Right lobe of liver (tissue), 6 donors: ENCODE data around the gene CASKIN1. TPM values are rescaled to one million over a fixed set of nuclear protein-coding genes. Genes with fewer than 3 reads are reported as not detected.
A peak's percentile ranks its signal among the peaks of the same experiment; 100 is the strongest.
"Not testable (repeated sequence)": the region's sequence is repeated elsewhere in the genome, so short reads cannot be mapped to it uniquely, and the experiment has no call there.

Source experiments
- ATAC-seq, 4 donors: fragments of 200-7000 bp; cut with Tn5 transposase; one replicate each; pipeline ENCODE4 v1.9.1; 2020; ENCODE audit warnings: mild to moderate bottlenecking in 4 of 4, moderate library complexity in 4 of 4
- DNase-seq, 3 donors: peaks; one replicate each; pipeline ENCODE4 v3.0.0-alpha.2; 2020
- H3K27ac ChIP-seq, 3 donors: fragments of 200-600 bp; one replicate each; pipeline ENCODE4 v1.8.0; 2022
- H3K27me3 ChIP-seq, 2 donors: fragments of 200-600 bp; one replicate each; pipeline ENCODE4 v1.8.0; 2022
- H3K36me3 ChIP-seq, 4 donors: fragments of 200-600 bp; sonication (generic) in 1 of 4; one replicate each; pipeline versions ENCODE4 v1.5.1 to v1.8.0; 2017 to 2022; ENCODE audit warnings: control low read depth in 1 of 4
- H3K4me1 ChIP-seq, 4 donors: fragments of 200-600 bp; sonication (generic) in 1 of 4; one replicate each; pipeline versions ENCODE4 v1.5.1 to v1.8.0; 2017 to 2022; ENCODE audit warnings: control low read depth in 1 of 4
- H3K4me3 ChIP-seq, 3 donors: fragments of 200-600 bp; one replicate each; pipeline ENCODE4 v1.8.0; 2022
- H3K9me3 ChIP-seq, 4 donors: fragments of 200-600 bp; sonication (generic) in 1 of 4; one replicate each; pipeline versions ENCODE4 v1.5.1 to v1.8.0; 2017 to 2022; ENCODE audit warnings: control low read depth in 1 of 4
- CTCF ChIP-seq, 4 donors: fragments of 200-600 bp in 3 of 4; fragments of 450-650 bp in 1 of 4; IDR thresholded peaks; one replicate each; pipeline versions ENCODE4 v1.5.1 to v1.8.0; 2016 to 2022; ENCODE audit warnings: antibody characterized with exemption in 4 of 4, mild to moderate bottlenecking in 2 of 4
- POLR2A ChIP-seq: fragments of 450-650 bp; IDR thresholded peaks from one replicate; pipeline ENCODE4 v1.6.1; 2017; ENCODE audit warnings: antibody characterized with exemption, mild to moderate bottlenecking
- WGBS: methylation state at CpG from one replicate; pipeline ENCODE4 v1.1.6; 2018; ENCODE audit warnings: low coverage, low lambda C conversion rate; ENCODE audit not compliant: insufficient coverage; ENCODE audit errors: missing lambda C conversion rate; 5-methylcytosine and 5-hydroxymethylcytosine counted together
- intact Hi-C, 2 donors: fragments of 100-400 bp; cut with DNase I; formaldehyde crosslinking; loops; one replicate each; pipeline versions ENCODE4 v1.11.2 to v1.14.1; 2022
- total RNA-seq, 6 experiments: library from RNA; depleted of rRNA in 2 of 6; stranded (reverse); fragments of >200 nt in 2 of 6; fragmentation: NEBNext Ultra II Directional in 3 of 6; extraction: Animal tissue kit (Norgen Biotek cat#: 25700) in 3 of 6; gene quantifications; one replicate each; pipeline versions ENCODE4 v1.1.0 to v1.2.4, GENCODE V29; 2016 to 2023
- donor health status: DM: no; HTN: yes; CAD: no.
- donor health status: DM: no; HTN: no; CAD: no.
- donor health status: DM: no; HTN: no; CAD: no.
- donor health status: DM: no; HTN: yes; CAD: no.
- donor health status: DM: no; HTN: yes; CAD: no.

The CASKIN1 gene
- total RNA-seq, 6 experiments from 2014 or later: not detected

GRCh38 chr16:2145843-2146242 lies 50.6 kb downstream of the CASKIN1 start:
- no peak for ATAC-seq
- Histone ChIP-seq H3K9me3 (no peaks in the 10 kb centered on the region), H3K27ac (no peak overlapping the region), H3K27me3 (no peaks in the 10 kb centered on the region), H3K4me1 (peaks cover 0 to 33% (median 12%) of the 10 kb centered on the region in 4 donors), H3K4me3 (no peak overlapping the region), H3K36me3 (no peaks in the 10 kb centered on the region)
- TF ChIP-seq POLR2A (no peak), CTCF (IDR thresholded peaks at IDR 0.05) (no peak)
- intact Hi-C loops: loop anchor here (5.0 kb wide), 2 partner anchors 119 to 124 kb away; partner anchors contain the start of gene NHERF2 (in 1 of the 2)
- DNase-seq: no peak
- WGBS: 100% methylated on average over 3 of the region's 5 CpGs

GRCh38 chr16:2143878-2144485 lies 52.4 kb downstream of the CASKIN1 start:
- H3K9me3 ChIP-seq: no peaks in the 10 kb centered on the region
- no peak for ATAC-seq
- H3K4me1 ChIP-seq: peaks cover 0 to 22% (median 10%) of the 10 kb centered on the region in 4 donors
- 60% methylated on average over 1 of the region's 17 CpGs for WGBS
- no peaks in the 10 kb centered on the region for H3K36me3 ChIP-seq
- H3K4me3 ChIP-seq: no peak overlapping the region
- no peak overlapping the region for H3K27ac ChIP-seq
- TF ChIP-seq POLR2A (no peak), CTCF (IDR thresholded peaks at IDR 0.05) (no peak)
- peak in 1 of 3 donors; percentile 15 for DNase-seq
- intact Hi-C loops: no loop called here
- H3K27me3 ChIP-seq: no peaks in the 10 kb centered on the region

- no peaks in the 10 kb centered on the region for H3K36me3 ChIP-seq
- peaks cover 0 to 18% (median 9%) of the 10 kb centered on the region in 4 donors for H3K4me1 ChIP-seq
- no peak overlapping the region for H3K4me3 ChIP-seq
- peak in 1 of 3 donors; percentile 18 for DNase-seq
- H3K27me3 ChIP-seq: no peaks in the 10 kb centered on the region
- H3K27ac ChIP-seq: no peak overlapping the region
- ATAC-seq: no peak
- 76% methylated on average over 14 of the region's 31 CpGs for WGBS
- intact Hi-C loops: no loop called here
- no peak for TF ChIP-seq CTCF (IDR thresholded peaks at IDR 0.05)
- no peak for TF ChIP-seq POLR2A
- H3K9me3 ChIP-seq: no peaks in the 10 kb centered on the region
Measured at GRCh38 chr16:2142942-2143877, 53.2 kb downstream of the CASKIN1 start.

- intact Hi-C loops, H3K27me3 ChIP-seq, H3K36me3 ChIP-seq, H3K9me3 ChIP-seq: not testable (repeated sequence)
- peaks cover 0 to 12% (median 3%) of the 10 kb centered on the region in 4 donors for H3K4me1 ChIP-seq
- peak within 1 kb of the TSS in 1 of 3 donors; percentile 26 for H3K27ac ChIP-seq
- peak within 1 kb of the TSS; percentile 38 to 49 (median 44) for H3K4me3 ChIP-seq
- peak; percentile 98 to 99 (median 98) for DNase-seq
- peak; percentile 49 for TF ChIP-seq POLR2A
- ATAC-seq: peak; percentile 63 to 83 (median 74)
- WGBS: 0% methylated on average over 14 of the region's 81 CpGs
Measured at GRCh38 chr16:2135770-2136490, 60.5 kb downstream of the CASKIN1 start, which contains the start of gene PKD1. Gene PKD1 (minus strand): TSS chr16:2135898. CDS start chr16:2135689, 209 bp downstream.

- ATAC-seq, H3K9me3 ChIP-seq, intact Hi-C loops, H3K27me3 ChIP-seq, H3K4me1 ChIP-seq, H3K27ac ChIP-seq, H3K36me3 ChIP-seq: not testable (repeated sequence)
- peak overlapping the region; percentile 38 to 49 (median 44) for H3K4me3 ChIP-seq
- 0% methylated on average over 14 of the region's 42 CpGs for WGBS
- DNase-seq: peak in 1 of 3 donors; percentile 47
Measured at GRCh38 chr16:2135071-2135470, 61.3 kb downstream of the CASKIN1 start.

- H3K9me3 ChIP-seq, H3K4me1 ChIP-seq, H3K36me3 ChIP-seq, H3K4me3 ChIP-seq, H3K27ac ChIP-seq, DNase-seq, ATAC-seq, H3K27me3 ChIP-seq, intact Hi-C loops: not testable (repeated sequence)
- WGBS: no CpG with 5 or more reads among the region's 12 CpGs
Measured at GRCh38 chr16:2133797-2134196, 62.6 kb downstream of the CASKIN1 start.

GRCh38 chr16:2129890-2130447 lies 66.4 kb downstream of the CASKIN1 start:
- H3K36me3 ChIP-seq, H3K9me3 ChIP-seq, H3K4me1 ChIP-seq, DNase-seq, H3K27me3 ChIP-seq, H3K27ac ChIP-seq, H3K4me3 ChIP-seq, ATAC-seq, intact Hi-C loops: not testable (repeated sequence)
- WGBS: 87% methylated on average over 15 of the region's 22 CpGs
